ENCODE data around the gene APOA4.

The APOA4 gene

DNA sequence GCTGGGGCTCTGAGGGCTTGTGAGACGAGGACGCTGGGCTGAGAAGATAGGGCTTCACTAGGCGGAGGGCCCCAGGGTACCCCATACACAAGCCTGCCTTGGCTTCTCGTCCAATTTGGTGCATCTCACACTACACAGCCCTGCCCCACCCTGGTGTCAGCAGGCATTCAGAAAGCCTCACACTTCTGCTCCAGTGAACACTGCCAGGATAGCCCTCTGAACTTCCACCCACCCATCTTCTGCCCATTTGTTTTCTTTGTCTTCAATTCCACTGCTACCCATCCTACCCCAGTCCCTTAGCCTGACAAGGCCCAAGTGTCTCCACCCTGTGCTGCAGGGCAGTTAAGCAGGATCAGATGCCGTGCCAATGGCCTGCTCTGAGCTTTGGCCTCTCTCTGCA, 48.4 kb downstream of the APOA4 start:
- no peak for DNase-seq (ENCODE audit: low spot score)

GRCh38 chr11:116773203-116774097, 49.7 kb downstream of the APOA4 start:
- DNase-seq (ENCODE audit: low spot score) = peak; percentile 52

- DNase-seq (ENCODE audit: low spot score) = peak; percentile 93
Measured at GRCh38 chr11:116772443-116773202, 50.5 kb downstream of the APOA4 start, which contains the start of gene BUD13. Gene BUD13 (minus strand): TSS chr11:116772987. CDS start chr11:116772964, 23 bp downstream.

DNA sequence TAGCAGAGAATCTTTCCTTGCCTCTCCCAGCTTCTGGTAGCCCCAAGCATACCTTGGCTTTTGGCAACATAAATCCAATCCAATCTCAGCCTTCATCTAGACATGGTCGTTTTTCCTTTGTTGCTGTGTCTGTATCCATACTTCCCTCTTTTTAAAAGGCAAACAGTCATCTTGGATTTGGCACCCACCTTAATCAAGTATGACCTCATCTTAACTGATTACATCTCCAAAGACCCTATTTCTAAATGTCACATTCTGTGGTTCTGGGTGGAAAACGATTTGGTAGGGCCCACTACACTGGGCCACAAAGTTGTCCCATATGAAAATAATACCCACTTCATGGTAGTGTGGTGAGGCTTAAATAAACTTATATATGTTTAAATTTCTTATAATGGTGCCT, 51.2 kb downstream of the APOA4 start:
- no peak for DNase-seq (ENCODE audit: low spot score)
